Activated CD8-positive, alpha-beta T cell treated with anti-CD3 and anti-CD28 coated beads for 36 hours (primary cell): ENCODE measurements around the gene FBRSL1. TPM values are rescaled to one million over a fixed set of nuclear protein-coding genes. Genes with fewer than 3 reads are reported as not detected.

Experiments
- ATAC-seq: fragments of 200-7000 bp; cut with Tn5 transposase; one replicate; pipeline ENCODE4 v1.10.0; 2021; ENCODE audit warnings: mild to moderate bottlenecking, moderate library complexity
- CTCF ChIA-PET: fragments of 350-600 bp; sonication (Branson Sonifier 250); formaldehyde crosslinking; loops from one replicate; lab custom pipeline; 2021; ENCODE audit warnings: antibody characterized with exemption; lab: Charles Lee
- POLR2A ChIA-PET: fragments of 350-600 bp; sonication (Branson Sonifier 250); formaldehyde crosslinking; loops from one replicate; lab custom pipeline; 2021; ENCODE audit warnings: antibody characterized with exemption; lab: Charles Lee
- DNase-seq: peaks from one replicate; pipeline ENCODE4 v3.0.0-alpha.2; 2020
- H3K27ac Mint-ChIP-seq: one replicate; pipeline ENCODE4 v1.8.0; 2021; ENCODE audit warnings: mild to moderate bottlenecking, mixed read lengths
- H3K27me3 Mint-ChIP-seq: one replicate; pipeline ENCODE4 v1.8.0; 2021; ENCODE audit warnings: mixed read lengths
- H3K36me3 Mint-ChIP-seq: one replicate; pipeline ENCODE4 v1.8.0; 2021; ENCODE audit warnings: low read depth, mixed read lengths
- H3K4me1 Mint-ChIP-seq: one replicate; pipeline ENCODE4 v1.8.0; 2021; ENCODE audit warnings: low read depth, mixed read lengths
- H3K4me3 Mint-ChIP-seq: one replicate; pipeline ENCODE4 v1.8.0; 2021; ENCODE audit warnings: mild to moderate bottlenecking, moderate library complexity, mixed read lengths
- H3K9me3 Mint-ChIP-seq: one replicate; pipeline ENCODE4 v1.8.0; 2021; ENCODE audit warnings: mixed read lengths
- CTCF ChIP-seq: fragments of 200-600 bp; IDR thresholded peaks from one replicate; pipeline ENCODE4 v1.8.0; 2022; ENCODE audit warnings: antibody characterized with exemption, mild to moderate bottlenecking
- intact Hi-C: fragments of 100-400 bp; cut with micrococcal nuclease; formaldehyde crosslinking; loops from one replicate; pipeline ENCODE4 v1.10.0; 2022
- total RNA-seq, 2 experiments: library from RNA; stranded (reverse); gene quantifications; one replicate each; pipeline ENCODE4 v1.2.3, GENCODE V29; 2021

Gene FBRSL1
- total RNA-seq, 2 experiments from 2014 or later, result 41.4 to 48.1 TPM

GRCh38 chr12:132545164-132545953 is 55.4 kb downstream of the FBRSL1 start:
- intact Hi-C loops, result no loop called here
- Mint-ChIP-seq H3K4me3 (no peak overlapping the region), H3K36me3 (no peaks in the 10 kb centered on the region), H3K27me3 (no peaks in the 10 kb centered on the region), H3K9me3 (no peaks in the 10 kb centered on the region), H3K4me1 (no peaks in the 10 kb centered on the region), H3K27ac (no peak overlapping the region)
- POLR2A ChIA-PET, result no interaction called here
- CTCF ChIA-PET, result no interaction called here
- no peak for ATAC-seq
- no peak for DNase-seq
- no peak for TF ChIP-seq CTCF

DNA sequence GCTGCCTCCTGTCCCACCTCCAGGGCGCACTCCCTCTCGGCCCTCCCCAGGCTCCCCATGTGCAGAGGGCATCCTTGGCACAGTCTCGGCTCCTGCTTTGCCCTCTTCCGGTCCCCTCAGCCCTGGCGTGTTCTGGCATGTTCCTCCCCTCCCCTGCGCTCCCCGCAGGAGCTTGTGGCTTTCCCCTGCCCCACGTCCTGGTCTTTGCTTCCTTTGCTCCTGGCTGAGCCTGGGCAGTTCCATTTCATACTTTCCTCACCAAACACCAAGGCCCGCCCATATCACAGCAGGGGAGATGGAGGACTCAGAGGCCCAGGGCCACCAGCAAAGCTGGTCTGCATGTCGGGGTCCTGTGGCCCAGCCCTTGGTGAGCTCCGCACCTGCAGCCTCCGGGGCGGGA is 56.0 kb downstream of the FBRSL1 start:
- H3K36me3 Mint-ChIP-seq, result no peaks in the 10 kb centered on the region
- DNase-seq (no peak), ATAC-seq (no peak)
- no peak overlapping the region for H3K27ac Mint-ChIP-seq
- no peak overlapping the region for H3K4me3 Mint-ChIP-seq
- ChIA-PET CTCF (no interaction called here), POLR2A (no interaction called here)
- H3K9me3 Mint-ChIP-seq, result no peaks in the 10 kb centered on the region
- intact Hi-C loops, result no loop called here
- H3K4me1 Mint-ChIP-seq, result no peaks in the 10 kb centered on the region
- H3K27me3 Mint-ChIP-seq, result no peaks in the 10 kb centered on the region
- no peak for TF ChIP-seq CTCF

GRCh38 chr12:132546647-132547046 is 56.7 kb downstream of the FBRSL1 start:
- no peaks in the 10 kb centered on the region for H3K27me3 Mint-ChIP-seq
- no peak overlapping the region for H3K27ac Mint-ChIP-seq
- no peaks in the 10 kb centered on the region for H3K36me3 Mint-ChIP-seq
- no peak for TF ChIP-seq CTCF
- H3K4me1 Mint-ChIP-seq, result no peaks in the 10 kb centered on the region
- POLR2A ChIA-PET, result no interaction called here
- intact Hi-C loops, result no loop called here
- H3K4me3 Mint-ChIP-seq, result no peak overlapping the region
- no peak for DNase-seq
- no peaks in the 10 kb centered on the region for H3K9me3 Mint-ChIP-seq
- CTCF ChIA-PET, result interaction anchor here (0.7 kb wide), 1 partner anchor 23 kb away, joined by 3 read pairs; no protein-coding TSS in a partner anchor
- no peak for ATAC-seq

DNA sequence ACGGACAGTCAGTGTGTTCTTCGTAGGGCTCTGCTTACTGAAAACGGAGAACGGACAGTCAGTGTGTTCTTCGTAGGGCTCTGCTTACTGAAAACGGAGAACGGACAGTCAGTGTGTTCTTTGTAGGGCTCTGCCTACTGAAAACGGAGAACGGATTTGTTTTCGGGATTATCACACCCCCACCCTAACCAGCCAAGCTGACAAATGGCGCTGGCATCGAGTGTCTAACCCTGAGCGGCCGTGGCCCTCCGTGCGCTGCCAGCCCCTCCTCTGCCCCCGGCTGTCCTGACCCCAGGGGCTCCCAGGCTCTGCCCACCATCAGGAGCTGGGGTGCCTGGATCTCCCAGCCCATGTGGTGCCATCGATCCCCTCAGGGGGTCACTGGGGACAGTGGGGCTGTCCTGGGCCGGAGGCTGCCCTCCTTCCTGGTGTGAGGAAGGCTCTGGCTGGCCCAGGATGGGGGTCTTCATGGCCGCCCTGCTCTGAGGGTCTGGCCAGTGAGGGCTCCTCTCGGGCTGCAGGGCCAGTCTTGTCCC is 57.3 kb downstream of the FBRSL1 start:
- CTCF ChIA-PET, result interaction anchor here (0.7 kb wide), 1 partner anchor 24 kb away, joined by 3 read pairs; no protein-coding TSS in a partner anchor
- no peak for ATAC-seq
- no peak for TF ChIP-seq CTCF
- POLR2A ChIA-PET, result no interaction called here
- Mint-ChIP-seq H3K4me1 (no peaks in the 10 kb centered on the region), H3K9me3 (no peaks in the 10 kb centered on the region), H3K36me3 (peaks cover 2% of the 10 kb centered on the region), H3K27me3 (no peaks in the 10 kb centered on the region), H3K4me3 (no peak overlapping the region), H3K27ac (no peak overlapping the region)
- DNase-seq, result no peak
- intact Hi-C loops, result no loop called here

- no peak overlapping the region for H3K4me3 Mint-ChIP-seq
- no peaks in the 10 kb centered on the region for H3K27me3 Mint-ChIP-seq
- CTCF ChIA-PET, result no interaction called here
- POLR2A ChIA-PET, result no interaction called here
- no peak for TF ChIP-seq CTCF
- no peak for DNase-seq
- intact Hi-C loops, result no loop called here
- peaks cover 2% of the 10 kb centered on the region for H3K36me3 Mint-ChIP-seq
- H3K4me1 Mint-ChIP-seq, result no peaks in the 10 kb centered on the region
- H3K9me3 Mint-ChIP-seq, result no peaks in the 10 kb centered on the region
- no peak for ATAC-seq
- no peak overlapping the region for H3K27ac Mint-ChIP-seq
Measured at GRCh38 chr12:132548430-132549058, 58.6 kb downstream of the FBRSL1 start.
